GM12891 (cell line): ENCODE measurements around the gene HMGN4.

ENCODE experiments used
- POLR2A ChIP-seq: IDR thresholded peaks from 2 replicates; pipeline ENCODE4 v1.6.1; 2011; ENCODE audit warnings: low read depth, low read length, control low read depth
- TAF1 ChIP-seq: IDR thresholded peaks from 2 replicates; pipeline ENCODE4 v1.6.1; 2011; ENCODE audit warnings: low read depth, low read length, control low read depth

- TF ChIP-seq POLR2A, result no peak
- TF ChIP-seq TAF1, result no peak
Measured at GRCh38 chr6:26514984-26515383, 23.2 kb upstream of the HMGN4 start.
